Measurements from ENCODE around the gene C11orf91. TPM values are rescaled to one million over a fixed set of nuclear protein-coding genes. Genes with fewer than 3 reads are reported as not detected.
A peak's percentile ranks its signal among the peaks of the same experiment; 100 is the strongest.
"Not testable (repeated sequence)": the region's sequence is repeated elsewhere in the genome, so short reads cannot be mapped to it uniquely, and the experiment has no call there.

Gene C11orf91
- total and polyA plus RNA-seq, 2 donors: 0.14 TPM; not detected in 1

DNA sequence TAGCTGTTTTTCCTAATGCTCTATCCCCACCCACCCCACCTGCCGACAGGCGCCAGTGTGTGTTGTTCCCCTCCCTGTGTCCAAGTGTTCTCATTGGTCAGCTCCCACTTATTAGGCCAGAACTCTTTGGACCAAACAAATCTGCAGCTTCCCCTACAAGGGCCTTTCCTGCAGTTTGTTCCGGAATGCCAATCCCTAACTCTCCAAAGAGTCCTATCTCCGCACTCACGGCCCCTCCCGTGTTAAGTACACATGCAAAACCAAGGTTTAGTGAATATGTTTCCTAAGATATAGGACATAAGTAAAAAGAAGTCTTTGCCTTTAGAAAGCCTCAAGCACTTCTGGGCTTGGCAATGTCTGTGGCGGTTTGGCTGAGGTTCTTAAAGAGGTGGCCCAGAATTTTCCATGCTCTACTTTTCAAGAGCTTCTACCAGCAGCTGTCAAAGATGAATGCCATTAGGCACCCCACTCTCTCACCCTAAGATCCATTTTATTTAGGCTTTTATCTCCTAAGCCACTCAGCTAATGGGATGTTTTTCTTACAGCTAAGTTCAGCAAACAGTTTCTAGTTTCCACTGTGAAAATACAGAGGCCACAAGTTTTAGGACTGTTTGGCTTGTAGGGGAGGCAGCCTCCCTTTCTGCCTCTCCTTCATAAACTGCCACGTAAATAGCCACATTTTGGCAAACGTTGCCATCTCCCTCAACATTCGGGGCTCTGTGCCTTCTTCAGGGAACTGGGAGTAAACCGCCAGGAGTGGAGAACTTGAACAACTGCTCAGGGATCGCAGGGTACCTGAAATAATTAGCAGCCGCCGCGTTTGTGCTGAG is 34.0 kb upstream of the C11orf91 start:
- DNase-seq (ENCODE audit: low read depth in 6 of 9, low spot score in 9 of 9): peak in 1 of 9 donors; percentile 57
- Histone ChIP-seq H3K4me1 (ENCODE audit: control insufficient read depth in 2 of 2, insufficient read depth in 2 of 2, low read length in 2 of 2) (peaks cover 18 to 21% of the 10 kb centered on the region in 2 donors), H3K27ac (ENCODE audit: low read depth in 1 of 2, low read length in 1 of 2) (peak overlapping the region in 1 of 2 donors; percentile 36), H3K27me3 (ENCODE audit: control insufficient read depth in 2 of 2, insufficient read depth in 1 of 2, low read length in 1 of 2) (peaks cover 0 to 4% of the 10 kb centered on the region in 2 donors), H3K9me3 (ENCODE audit: control insufficient read depth in 2 of 2, insufficient read depth in 1 of 2, low read length in 1 of 2) (no peaks in the 10 kb centered on the region), H3K4me3 (ENCODE audit: low read length in 2 of 2) (peak overlapping the region; percentile 86 to 90), H3K36me3 (ENCODE audit: control insufficient read depth in 2 of 2, insufficient read depth in 2 of 2, low read length in 1 of 2) (peaks cover 4% of the 10 kb centered on the region in 2 donors)
- WGBS: 46% methylated on average over 15 of the region's 15 CpGs

DNA sequence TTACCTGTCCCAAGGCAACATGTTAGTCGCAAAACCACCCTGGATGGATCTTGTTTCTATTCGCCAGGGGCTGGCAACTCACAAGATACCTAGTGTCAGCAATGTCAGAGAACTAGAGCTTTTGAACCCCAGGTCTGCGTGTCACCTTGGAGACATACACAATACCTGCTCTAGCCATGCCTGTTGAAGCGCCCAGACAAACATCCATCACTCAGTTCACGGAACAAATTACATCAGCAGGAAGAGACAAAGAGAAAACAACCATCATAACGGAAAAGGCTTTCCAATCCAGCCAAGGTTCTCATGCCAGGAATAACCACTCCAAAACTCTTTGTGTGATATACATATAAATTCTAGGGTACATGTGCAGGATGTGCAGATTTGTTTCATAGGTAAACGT is 33.4 kb upstream of the C11orf91 start:
- Histone ChIP-seq H3K36me3 (ENCODE audit: control insufficient read depth in 2 of 2, insufficient read depth in 2 of 2, low read length in 1 of 2) (peaks cover 4% of the 10 kb centered on the region in 2 donors), H3K4me3 (ENCODE audit: low read length in 2 of 2) (peak overlapping the region; percentile 86 to 90), H3K4me1 (ENCODE audit: control insufficient read depth in 2 of 2, insufficient read depth in 2 of 2, low read length in 2 of 2) (peaks cover 18 to 21% of the 10 kb centered on the region in 2 donors), H3K27me3 (ENCODE audit: control insufficient read depth in 2 of 2, insufficient read depth in 1 of 2, low read length in 1 of 2) (peaks cover 0 to 4% of the 10 kb centered on the region in 2 donors), H3K27ac (ENCODE audit: low read depth in 1 of 2, low read length in 1 of 2) (no peak overlapping the region), H3K9me3 (ENCODE audit: control insufficient read depth in 2 of 2, insufficient read depth in 1 of 2, low read length in 1 of 2) (no peaks in the 10 kb centered on the region)
- 94% methylated on average over 7 of the region's 7 CpGs for WGBS
- DNase-seq (ENCODE audit: low read depth in 6 of 9, low spot score in 9 of 9): no peak

DNA sequence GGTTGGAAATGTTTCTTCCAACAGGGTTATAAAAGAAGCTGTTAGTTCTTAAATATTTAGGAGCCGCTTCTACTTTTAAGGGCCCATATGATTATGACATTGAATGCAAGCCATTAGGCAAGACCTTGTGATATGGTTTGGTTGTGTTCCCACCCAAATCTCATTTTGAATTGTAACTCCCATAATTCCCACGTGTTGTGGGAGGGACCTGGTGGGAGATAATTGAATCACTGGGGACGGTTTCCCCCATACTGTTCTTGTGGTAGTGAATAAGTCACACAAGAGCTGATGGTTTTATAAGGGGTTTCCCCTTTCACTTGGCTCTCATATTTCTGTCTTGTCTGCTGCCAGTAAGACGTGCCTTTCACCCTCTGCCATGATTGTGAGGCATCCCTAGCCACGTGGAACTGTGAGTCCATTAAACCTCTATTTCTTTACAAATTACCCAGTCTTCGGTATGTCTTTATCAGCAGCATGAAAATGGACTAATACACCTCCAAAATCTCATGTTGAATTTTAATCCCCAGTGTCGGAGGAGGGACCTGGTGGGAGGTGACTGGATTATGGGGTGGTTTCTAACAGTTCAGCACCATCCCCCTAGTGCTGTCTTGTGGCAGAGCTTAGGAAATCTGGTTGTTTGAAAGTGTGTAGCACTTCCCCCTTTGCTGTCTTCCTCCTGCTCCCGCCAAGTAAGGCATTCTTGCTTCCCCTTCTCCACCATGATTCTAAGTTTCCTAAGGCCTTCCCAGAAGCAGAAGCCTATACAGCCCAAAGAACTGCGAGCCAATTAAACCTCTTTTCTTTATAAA is 31.3 kb upstream of the C11orf91 start:
- H3K9me3 ChIP-seq (ENCODE audit: control insufficient read depth in 2 of 2, insufficient read depth in 1 of 2, low read length in 1 of 2): no peaks in the 10 kb centered on the region
- peak overlapping the region in 1 of 2 donors; percentile 42 for H3K27ac ChIP-seq (ENCODE audit: low read depth in 1 of 2, low read length in 1 of 2)
- H3K4me1 ChIP-seq (ENCODE audit: control insufficient read depth in 2 of 2, insufficient read depth in 2 of 2, low read length in 2 of 2): peaks cover 18 to 21% of the 10 kb centered on the region in 2 donors
- WGBS: 72% methylated on average over 9 of the region's 9 CpGs
- DNase-seq (ENCODE audit: low read depth in 6 of 9, low spot score in 9 of 9): no peak
- H3K4me3 ChIP-seq (ENCODE audit: low read length in 2 of 2): no peak overlapping the region
- peaks cover 4% of the 10 kb centered on the region in 2 donors for H3K36me3 ChIP-seq (ENCODE audit: control insufficient read depth in 2 of 2, insufficient read depth in 2 of 2, low read length in 1 of 2)
- H3K27me3 ChIP-seq (ENCODE audit: control insufficient read depth in 2 of 2, insufficient read depth in 1 of 2, low read length in 1 of 2): peaks cover 0 to 4% of the 10 kb centered on the region in 2 donors

DNA sequence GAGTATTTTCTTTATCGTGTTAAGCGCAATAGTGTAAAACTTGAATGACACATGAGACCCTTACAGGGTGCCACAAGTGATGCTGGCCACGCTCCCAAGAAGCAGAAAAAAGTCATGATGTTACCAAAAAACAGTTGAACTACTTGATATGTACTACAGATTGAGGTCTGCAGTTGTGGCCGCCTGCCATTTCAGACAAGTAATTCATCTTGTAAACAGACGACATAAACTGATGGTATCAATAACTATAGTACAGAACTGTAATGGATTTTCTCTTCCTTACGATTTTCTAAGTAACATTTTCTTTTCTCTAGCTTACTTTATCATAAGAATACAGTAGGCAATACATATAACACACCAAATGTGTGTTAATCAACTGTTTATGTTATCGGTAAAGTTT is 30.1 kb upstream of the C11orf91 start:
- no peaks in the 10 kb centered on the region for H3K9me3 ChIP-seq (ENCODE audit: control insufficient read depth in 2 of 2, insufficient read depth in 1 of 2, low read length in 1 of 2)
- WGBS: 93% methylated on average over 7 of the region's 7 CpGs
- H3K4me3 ChIP-seq (ENCODE audit: low read length in 2 of 2): no peak overlapping the region
- no peak overlapping the region for H3K27ac ChIP-seq (ENCODE audit: low read depth in 1 of 2, low read length in 1 of 2)
- peaks cover 17 to 18% of the 10 kb centered on the region in 2 donors for H3K4me1 ChIP-seq (ENCODE audit: control insufficient read depth in 2 of 2, insufficient read depth in 2 of 2, low read length in 2 of 2)
- H3K36me3 ChIP-seq (ENCODE audit: control insufficient read depth in 2 of 2, insufficient read depth in 2 of 2, low read length in 1 of 2): peaks cover 4% of the 10 kb centered on the region in 2 donors
- DNase-seq (ENCODE audit: low read depth in 6 of 9, low spot score in 9 of 9): no peak
- no peaks in the 10 kb centered on the region for H3K27me3 ChIP-seq (ENCODE audit: control insufficient read depth in 2 of 2, insufficient read depth in 1 of 2, low read length in 1 of 2)

DNA sequence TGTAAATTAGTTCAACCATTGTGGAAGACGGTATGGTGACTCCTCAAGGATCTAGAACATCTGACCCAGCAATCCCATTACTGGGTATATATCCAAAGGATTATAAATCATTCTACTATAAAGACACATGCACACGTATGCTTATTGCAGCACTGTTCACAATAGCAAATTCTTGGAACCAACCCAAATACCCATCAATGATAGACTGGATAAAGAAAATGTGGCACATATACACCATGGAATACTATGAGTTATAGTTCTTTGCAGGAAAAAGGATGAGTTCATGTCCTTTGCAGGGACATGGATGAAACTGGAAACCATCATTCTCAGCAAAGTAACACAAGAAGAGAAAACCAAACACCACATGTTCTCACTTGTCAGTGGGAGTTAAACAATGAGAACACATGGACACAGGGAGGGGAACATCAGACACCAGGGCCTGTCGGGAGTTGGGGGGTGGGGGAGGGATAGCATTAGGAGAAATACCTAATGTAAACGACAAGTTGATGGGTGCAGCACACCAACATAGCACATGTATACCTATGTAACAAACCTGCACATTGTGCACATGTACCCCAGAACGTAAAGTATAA is 28.5 kb upstream of the C11orf91 start:
- H3K27ac ChIP-seq (ENCODE audit: low read depth in 1 of 2, low read length in 1 of 2); H3K9me3 ChIP-seq (ENCODE audit: control insufficient read depth in 2 of 2, insufficient read depth in 1 of 2, low read length in 1 of 2); H3K27me3 ChIP-seq (ENCODE audit: control insufficient read depth in 2 of 2, insufficient read depth in 1 of 2, low read length in 1 of 2); H3K4me3 ChIP-seq (ENCODE audit: low read length in 2 of 2); H3K36me3 ChIP-seq (ENCODE audit: control insufficient read depth in 2 of 2, insufficient read depth in 2 of 2, low read length in 1 of 2); DNase-seq (ENCODE audit: low read depth in 6 of 9, low spot score in 9 of 9): not testable (repeated sequence)
- peaks cover 16 to 17% of the 10 kb centered on the region in 2 donors for H3K4me1 ChIP-seq (ENCODE audit: control insufficient read depth in 2 of 2, insufficient read depth in 2 of 2, low read length in 2 of 2)
- WGBS: 84% methylated on average over 5 of the region's 5 CpGs

DNA sequence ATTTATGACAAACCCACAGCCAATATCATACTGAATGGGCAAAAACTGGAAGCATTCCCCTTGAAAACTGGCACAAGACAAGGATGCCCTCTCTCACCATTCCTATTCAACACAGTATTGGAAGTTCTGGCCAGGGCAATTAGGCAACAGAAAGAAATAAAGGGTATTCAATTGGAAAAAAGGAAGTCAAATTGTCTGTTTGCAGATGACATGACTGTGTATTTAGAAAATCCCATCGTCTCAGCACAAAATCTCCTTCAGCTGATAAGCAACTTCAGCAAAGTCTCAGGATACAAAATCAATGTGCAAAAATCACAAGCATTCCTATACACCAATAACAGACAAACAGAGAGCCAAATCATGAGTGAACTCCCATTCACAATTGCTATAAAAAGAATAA is 26.9 kb upstream of the C11orf91 start:
- peaks cover 26 to 29% of the 10 kb centered on the region in 2 donors for H3K4me1 ChIP-seq (ENCODE audit: control insufficient read depth in 2 of 2, insufficient read depth in 2 of 2, low read length in 2 of 2)
- not testable (repeated sequence) for DNase-seq (ENCODE audit: low read depth in 6 of 9, low spot score in 9 of 9); H3K27ac ChIP-seq (ENCODE audit: low read depth in 1 of 2, low read length in 1 of 2); H3K4me3 ChIP-seq (ENCODE audit: low read length in 2 of 2); H3K36me3 ChIP-seq (ENCODE audit: control insufficient read depth in 2 of 2, insufficient read depth in 2 of 2, low read length in 1 of 2); H3K9me3 ChIP-seq (ENCODE audit: control insufficient read depth in 2 of 2, insufficient read depth in 1 of 2, low read length in 1 of 2); H3K27me3 ChIP-seq (ENCODE audit: control insufficient read depth in 2 of 2, insufficient read depth in 1 of 2, low read length in 1 of 2)
- WGBS: 68% methylated on average over 1 of the region's 1 CpG

DNA sequence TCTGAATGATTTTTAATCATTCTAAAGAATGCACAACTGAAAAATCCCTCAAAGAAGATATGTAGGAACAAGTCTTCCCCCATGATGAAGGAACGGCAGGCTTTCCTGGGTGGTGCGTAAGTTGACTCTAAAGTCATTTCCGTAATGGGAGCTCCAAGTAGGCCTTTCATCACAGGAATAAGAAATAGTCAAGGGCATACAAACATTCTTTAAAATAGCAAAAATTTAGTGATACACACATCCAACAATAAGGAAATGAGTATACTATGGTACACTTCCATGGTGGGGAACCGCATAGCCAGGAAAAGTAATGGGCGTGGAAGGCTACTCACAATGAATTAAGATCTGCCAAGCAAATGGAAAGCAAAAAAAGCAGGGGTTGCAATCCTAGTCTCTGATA is 24.9 kb upstream of the C11orf91 start:
- Histone ChIP-seq H3K4me1 (ENCODE audit: control insufficient read depth in 2 of 2, insufficient read depth in 2 of 2, low read length in 2 of 2) (peaks cover 39 to 43% of the 10 kb centered on the region in 2 donors), H3K4me3 (ENCODE audit: low read length in 2 of 2) (no peak overlapping the region), H3K27me3 (ENCODE audit: control insufficient read depth in 2 of 2, insufficient read depth in 1 of 2, low read length in 1 of 2) (no peaks in the 10 kb centered on the region), H3K27ac (ENCODE audit: low read depth in 1 of 2, low read length in 1 of 2) (no peak overlapping the region), H3K36me3 (ENCODE audit: control insufficient read depth in 2 of 2, insufficient read depth in 2 of 2, low read length in 1 of 2) (peaks cover 4 to 13% of the 10 kb centered on the region in 2 donors), H3K9me3 (ENCODE audit: control insufficient read depth in 2 of 2, insufficient read depth in 1 of 2, low read length in 1 of 2) (no peaks in the 10 kb centered on the region)
- WGBS: 89% methylated on average over 5 of the region's 5 CpGs
- DNase-seq (ENCODE audit: low read depth in 6 of 9, low spot score in 9 of 9): no peak

DNA sequence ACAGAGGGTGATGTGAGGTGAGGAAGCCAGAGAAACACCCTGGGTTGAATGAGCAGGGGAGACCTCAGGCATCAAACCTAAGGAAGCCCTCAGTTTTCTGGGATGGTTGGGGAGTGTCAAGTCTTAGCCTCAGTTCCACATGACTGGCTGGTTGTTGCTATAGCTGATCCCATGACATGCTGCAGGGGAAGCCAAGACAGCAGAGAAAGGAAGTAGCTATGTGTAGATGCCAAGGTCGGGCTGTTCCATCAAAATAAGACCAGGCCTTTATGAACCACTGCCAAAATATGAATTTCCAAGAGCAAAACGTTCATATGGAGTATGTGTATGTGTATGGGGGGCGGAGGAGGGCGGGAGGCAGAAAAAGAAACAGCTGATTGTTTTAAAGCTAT is 24.0 kb upstream of the C11orf91 start:
- WGBS: 64% methylated on average over 4 of the region's 4 CpGs
- no peak for DNase-seq (ENCODE audit: low read depth in 6 of 9, low spot score in 9 of 9)
- H3K36me3 ChIP-seq (ENCODE audit: control insufficient read depth in 2 of 2, insufficient read depth in 2 of 2, low read length in 1 of 2): peaks cover 4 to 13% of the 10 kb centered on the region in 2 donors
- peak overlapping the region in 1 of 2 donors; percentile 44 for H3K27ac ChIP-seq (ENCODE audit: low read depth in 1 of 2, low read length in 1 of 2)
- H3K4me3 ChIP-seq (ENCODE audit: low read length in 2 of 2): no peak overlapping the region
- peaks cover 46 to 52% of the 10 kb centered on the region in 2 donors for H3K4me1 ChIP-seq (ENCODE audit: control insufficient read depth in 2 of 2, insufficient read depth in 2 of 2, low read length in 2 of 2)
- no peaks in the 10 kb centered on the region for H3K9me3 ChIP-seq (ENCODE audit: control insufficient read depth in 2 of 2, insufficient read depth in 1 of 2, low read length in 1 of 2)
- no peaks in the 10 kb centered on the region for H3K27me3 ChIP-seq (ENCODE audit: control insufficient read depth in 2 of 2, insufficient read depth in 1 of 2, low read length in 1 of 2)

Data from thymus (tissue), 11 donors.